H9 (cell line): Measurements from ENCODE around the gene MTMR3. TPM values are rescaled to one million over a fixed set of nuclear protein-coding genes. Genes with fewer than 3 reads are reported as not detected.

Experiments
- DNase-seq: peaks from one replicate; pipeline ENCODE4 v3.0.0-alpha.2; 2017
- H2AFZ ChIP-seq: one replicate; pipeline ENCODE4 v1.6.1; 2013; ENCODE audit warnings: mild to moderate bottlenecking, low read length, control low read depth, moderate library complexity
- H2AK5ac ChIP-seq: 2 replicates; pipeline ENCODE4 v1.6.1; 2013; ENCODE audit warnings: low read length, control low read depth, mixed read lengths; ENCODE audit not compliant: insufficient read length
- H2BK120ac ChIP-seq: one replicate; pipeline ENCODE4 v1.6.1; 2013; ENCODE audit warnings: low read depth, mild to moderate bottlenecking, low read length, control low read depth, inconsistent platforms; ENCODE audit not compliant: poor library complexity, severe bottlenecking
- H2BK12ac ChIP-seq: 2 replicates; pipeline ENCODE4 v1.6.1; 2013; ENCODE audit warnings: low read length, control low read depth, mixed read lengths, low read depth; ENCODE audit not compliant: insufficient read length
- H2BK15ac ChIP-seq: 2 replicates; pipeline ENCODE4 v1.6.1; 2013; ENCODE audit warnings: low read depth, low read length, control low read depth
- H2BK20ac ChIP-seq: one replicate; pipeline ENCODE4 v1.6.1; 2013; ENCODE audit warnings: low read depth, mild to moderate bottlenecking, low read length, control low read depth, inconsistent platforms; ENCODE audit not compliant: poor library complexity, severe bottlenecking
- H2BK5ac ChIP-seq: 2 replicates; pipeline ENCODE4 v1.6.1; 2013; ENCODE audit warnings: low read length, control low read depth, mixed read lengths; ENCODE audit not compliant: insufficient read length
- H3K14ac ChIP-seq: 2 replicates; pipeline ENCODE4 v1.6.1; 2013; ENCODE audit warnings: low read length, control low read depth; ENCODE audit not compliant: insufficient read depth
- H3K18ac ChIP-seq: 2 replicates; pipeline ENCODE4 v1.6.1; 2013; ENCODE audit warnings: low read depth, mild to moderate bottlenecking, mixed read lengths, low read length, control low read depth; ENCODE audit not compliant: insufficient read length
- H3K23ac ChIP-seq: 2 replicates; pipeline ENCODE4 v1.6.1; 2013; ENCODE audit warnings: low read length, control low read depth, mixed read lengths, low read depth; ENCODE audit not compliant: insufficient read length
- H3K23me2 ChIP-seq: 2 replicates; pipeline ENCODE4 v1.6.1; 2013; ENCODE audit warnings: low read depth, mild to moderate bottlenecking, mixed read lengths, low read length, control low read depth; ENCODE audit not compliant: insufficient read length, poor library complexity, severe bottlenecking
- H3K27ac ChIP-seq: 2 replicates; pipeline ENCODE4 v1.5.1; 2013; ENCODE audit warnings: low read length, control low read depth, mixed read lengths, low read depth; ENCODE audit not compliant: insufficient read length
- H3K27me3 ChIP-seq: 2 replicates; pipeline ENCODE4 v1.6.1; 2013; ENCODE audit warnings: low read length, control low read depth, inconsistent platforms; ENCODE audit not compliant: insufficient read depth
- H3K4ac ChIP-seq: 2 replicates; pipeline ENCODE4 v1.6.1; 2013; ENCODE audit warnings: low read depth, mild to moderate bottlenecking, control low read depth, inconsistent platforms, low read length, moderate library complexity
- H3K4me1 ChIP-seq: 2 replicates; pipeline ENCODE4 v1.6.1; 2013; ENCODE audit warnings: low read length, control low read depth, inconsistent platforms; ENCODE audit not compliant: insufficient read depth
- H3K4me2 ChIP-seq: 2 replicates; pipeline ENCODE4 v1.6.1; 2013; ENCODE audit warnings: low read length, control low read depth, mixed read lengths; ENCODE audit not compliant: insufficient read length, insufficient read depth
- H3K56ac ChIP-seq: 2 replicates; pipeline ENCODE4 v1.6.1; 2013; ENCODE audit warnings: low read depth, mild to moderate bottlenecking, mixed read lengths, low read length, control low read depth; ENCODE audit not compliant: insufficient read length
- H3K79me1 ChIP-seq: 2 replicates; pipeline ENCODE4 v1.6.1; 2013; ENCODE audit warnings: low read depth, mild to moderate bottlenecking, moderate library complexity, low read length, control low read depth, inconsistent platforms; ENCODE audit not compliant: insufficient read depth, poor library complexity, severe bottlenecking
- H3K79me2 ChIP-seq: 2 replicates; pipeline ENCODE4 v1.6.1; 2013; ENCODE audit warnings: low read length, control low read depth, inconsistent platforms; ENCODE audit not compliant: insufficient read depth
- H3K9ac ChIP-seq: 2 replicates; pipeline ENCODE4 v1.6.1; 2013; ENCODE audit warnings: low read length, control low read depth, mixed read lengths; ENCODE audit not compliant: insufficient read length; ENCODE audit errors: extremely low read depth
- H3K9me3 ChIP-seq: one replicate; pipeline ENCODE4 v1.6.1; 2013; ENCODE audit warnings: low read depth, low read length, inconsistent platforms; ENCODE audit not compliant: control insufficient read depth
- H3T11ph ChIP-seq: one replicate; pipeline ENCODE4 v1.6.1; 2013; ENCODE audit warnings: mild to moderate bottlenecking, low read length, control low read depth, inconsistent platforms
- H4K20me1 ChIP-seq: one replicate; pipeline ENCODE4 v1.6.1; 2013; ENCODE audit not compliant: control insufficient read depth, insufficient read length, insufficient read depth
- H4K5ac ChIP-seq: 2 replicates; pipeline ENCODE4 v1.6.1; 2013; ENCODE audit warnings: low read depth, mild to moderate bottlenecking, mixed read lengths, low read length, control low read depth; ENCODE audit not compliant: insufficient read length
- H4K8ac ChIP-seq: replicated peaks from 2 replicates; pipeline ENCODE4 v1.6.1; 2013; ENCODE audit warnings: low read length, control low read depth, mixed read lengths, low read depth; ENCODE audit not compliant: insufficient read length
- H4K91ac ChIP-seq: 2 replicates; pipeline ENCODE4 v1.6.1; 2013; ENCODE audit warnings: low read depth, mild to moderate bottlenecking, moderate library complexity, mixed read lengths, low read length, control low read depth; ENCODE audit not compliant: insufficient read length
- H3K27ac Mint-ChIP-seq, 3 experiments: 2 replicates in 2 of 3; 3 replicates in 1 of 3; pipeline ENCODE4 v1.8.0; 2020 to 2021; ENCODE audit warnings: mixed read lengths in 3 of 3, mild to moderate bottlenecking in 1 of 3, moderate library complexity in 1 of 3
- H3K27me3 Mint-ChIP-seq: 2 replicates; pipeline ENCODE4 v1.8.0; 2021; ENCODE audit warnings: low read depth, mild to moderate bottlenecking, moderate library complexity, mixed read lengths
- H3K36me3 Mint-ChIP-seq, 3 experiments: 2 replicates in 2 of 3; 3 replicates in 1 of 3; pipeline ENCODE4 v1.8.0; 2020 to 2021; ENCODE audit warnings: low read depth in 3 of 3, mixed read lengths in 3 of 3; ENCODE audit not compliant: insufficient read depth in 1 of 3
- H3K4me1 Mint-ChIP-seq, 2 experiments: 2 replicates each; pipeline ENCODE4 v1.8.0; 2020; ENCODE audit warnings: mixed read lengths in 2 of 2
- H3K4me3 Mint-ChIP-seq, 2 experiments: 2 replicates in 1 of 2; 3 replicates in 1 of 2; pipeline ENCODE4 v1.8.0; 2020 to 2021; ENCODE audit warnings: mild to moderate bottlenecking in 2 of 2, mixed read lengths in 2 of 2, moderate library complexity in 1 of 2
- H3K9me3 Mint-ChIP-seq, 2 experiments: 2 replicates in 1 of 2; 3 replicates in 1 of 2; pipeline ENCODE4 v1.8.0; 2020; ENCODE audit warnings: mild to moderate bottlenecking in 2 of 2, mixed read lengths in 2 of 2, moderate library complexity in 1 of 2
- CTCF ChIP-seq: fragments of 200-600 bp; sonication (generic); conservative IDR thresholded peaks from 3 replicates; pipeline ENCODE4 v1.8.0; 2021; ENCODE audit warnings: antibody characterized with exemption, mild to moderate bottlenecking
- WGBS: extraction: QIAGEN DNeasy Blood & Tissue Kit; methylation state at CpG from one replicate; pipeline ENCODE4 v1.1.7; 2013; ENCODE audit warnings: missing lambda C conversion rate, low lambda C conversion rate, mixed read lengths; ENCODE audit not compliant: insufficient read length; ENCODE audit errors: extremely low coverage; 5-methylcytosine and 5-hydroxymethylcytosine counted together
- total RNA-seq: library from RNA; stranded (reverse); gene quantifications from 2 replicates; pipeline ENCODE4 v1.2.1, GENCODE V29; 2021

Gene MTMR3
- total RNA-seq, 1 experiment from 2014 or later = 19.8 TPM

- Histone ChIP-seq H3K14ac (no peak overlapping the region), H2BK120ac (no peak overlapping the region), H2BK20ac (no peak overlapping the region), H3K23me2 (no peaks in the 10 kb centered on the region), H3K79me1 (peaks cover 2% of the 10 kb centered on the region), H3K9ac (no peak overlapping the region), H2BK15ac (no peak overlapping the region), H3K4me1 (no peaks in the 10 kb centered on the region), H3K4me2 (no peak overlapping the region), H4K91ac (no peak overlapping the region), H3T11ph (no peak overlapping the region), H3K27ac (no peak overlapping the region), H2AK5ac (no peak overlapping the region), H3K18ac (no peak overlapping the region), H2BK12ac (no peak overlapping the region), H3K9me3 (no peaks in the 10 kb centered on the region), H4K5ac (no peak overlapping the region), H2AFZ (no peak overlapping the region), H3K79me2 (no peaks in the 10 kb centered on the region), H3K27me3 (no peaks in the 10 kb centered on the region), H4K20me1 (no peaks in the 10 kb centered on the region), H3K23ac (no peak overlapping the region), H2BK5ac (no peak overlapping the region), H3K56ac (no peak overlapping the region), H3K4ac (no peak overlapping the region), H4K8ac (no peak overlapping the region)
- Mint-ChIP-seq H3K36me3 (peaks cover 0 to 17% (median 13%) of the 10 kb centered on the region in 3 experiments; a peak in 5 of 7 replicates), H3K4me3 (no peak overlapping the region), H3K27ac (no peak overlapping the region), H3K9me3 (no peaks in the 10 kb centered on the region), H3K27me3 (no peaks in the 10 kb centered on the region), H3K4me1 (peaks cover 5 to 10% of the 10 kb centered on the region in 2 experiments)
- DNase-seq = no peak
- no peak for TF ChIP-seq CTCF
- WGBS = no CpG with 5 or more reads among the region's 3 CpGs
Observed at GRCh38 chr22:29977107-29977506, 94.1 kb downstream of the MTMR3 start.
